NCI-H2029 (cell line): ENCODE results near the gene HOTAIR.

Source experiments
- DNase-seq: peaks from one replicate; lab custom pipeline; 2025; lab: John Stamatoyannopoulos, UW

HOTAIR gene

DNA sequence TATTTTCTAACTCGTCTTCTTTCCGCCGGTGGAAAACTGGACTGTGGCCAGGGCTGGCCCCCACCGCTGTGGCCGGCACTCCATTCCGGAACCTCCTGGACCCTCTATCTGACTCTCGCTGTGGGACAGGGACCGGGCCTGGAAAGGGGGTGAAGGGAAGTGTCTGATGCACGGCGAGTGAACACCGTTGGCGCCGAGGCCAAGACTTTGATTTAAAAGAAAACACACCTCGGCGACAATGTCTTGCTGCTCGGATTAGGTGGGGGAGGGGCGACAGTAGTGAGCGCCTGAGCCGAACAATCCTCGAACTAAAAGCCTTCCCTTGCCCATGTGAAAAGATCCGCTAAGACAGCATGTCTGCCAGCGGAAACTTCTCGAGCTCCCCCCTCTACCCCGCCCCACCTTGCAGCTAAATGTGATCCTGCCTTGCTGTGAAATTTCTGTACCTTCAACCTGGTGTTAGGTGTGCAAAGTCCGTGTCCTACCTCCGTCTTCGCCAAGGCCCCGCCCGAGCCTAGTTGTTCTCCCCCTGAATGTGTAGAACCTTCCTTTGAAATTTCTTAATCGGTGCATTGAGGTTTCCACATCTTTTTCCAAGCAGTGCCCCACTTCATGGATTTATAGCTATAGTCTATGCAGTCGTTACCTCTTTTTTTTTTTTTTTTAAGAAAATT is 862 bp upstream of the HOTAIR start:
- no peak for DNase-seq

DNA sequence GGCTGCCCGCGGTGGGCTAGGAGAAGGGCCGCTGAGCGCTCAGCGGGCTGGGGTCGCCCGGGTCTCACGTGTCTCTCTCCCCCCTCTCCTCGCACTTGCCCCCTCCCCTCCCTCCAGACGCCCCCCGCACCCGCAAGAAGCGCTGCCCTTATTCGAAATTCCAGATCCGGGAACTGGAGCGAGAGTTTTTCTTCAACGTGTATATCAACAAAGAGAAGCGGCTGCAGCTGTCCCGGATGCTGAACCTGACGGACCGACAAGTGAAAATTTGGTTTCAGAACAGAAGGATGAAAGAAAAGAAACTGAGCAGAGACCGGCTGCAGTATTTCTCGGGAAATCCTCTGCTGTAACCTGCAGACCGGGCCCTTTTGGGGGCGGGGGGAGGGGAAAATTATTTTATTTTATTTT is 314 bp upstream of the HOTAIR start:
- no peak for DNase-seq

DNA sequence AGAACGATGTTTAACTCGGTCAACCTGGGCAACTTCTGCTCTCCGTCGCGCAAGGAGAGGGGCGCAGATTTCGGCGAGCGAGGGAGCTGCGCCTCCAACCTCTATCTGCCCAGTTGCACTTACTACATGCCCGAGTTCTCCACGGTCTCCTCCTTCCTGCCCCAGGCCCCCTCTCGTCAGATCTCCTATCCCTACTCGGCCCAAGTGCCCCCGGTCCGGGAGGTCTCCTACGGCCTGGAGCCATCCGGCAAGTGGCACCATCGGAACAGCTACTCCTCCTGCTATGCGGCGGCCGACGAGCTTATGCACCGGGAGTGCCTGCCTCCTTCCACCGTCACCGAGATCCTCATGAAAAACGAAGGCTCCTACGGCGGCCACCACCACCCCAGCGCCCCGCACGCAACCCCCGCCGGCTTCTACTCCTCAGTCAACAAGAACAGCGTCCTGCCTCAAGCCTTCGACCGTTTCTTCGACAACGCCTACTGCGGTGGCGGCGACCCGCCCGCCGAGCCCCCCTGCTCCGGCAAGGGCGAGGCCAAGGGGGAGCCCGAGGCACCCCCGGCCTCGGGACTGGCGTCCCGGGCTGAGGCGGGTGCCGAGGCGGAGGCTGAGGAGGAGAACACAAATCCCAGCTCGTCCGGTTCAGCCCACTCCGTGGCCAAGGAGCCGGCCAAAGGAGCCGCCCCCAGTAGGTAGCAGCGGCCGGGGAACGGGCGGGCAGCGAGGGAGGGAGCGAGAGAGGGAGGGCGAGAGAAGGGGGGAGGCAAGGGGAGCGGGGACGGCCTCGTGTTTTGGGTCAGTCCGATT is 1.3 kb downstream of the HOTAIR start:
- no peak for DNase-seq

DNA sequence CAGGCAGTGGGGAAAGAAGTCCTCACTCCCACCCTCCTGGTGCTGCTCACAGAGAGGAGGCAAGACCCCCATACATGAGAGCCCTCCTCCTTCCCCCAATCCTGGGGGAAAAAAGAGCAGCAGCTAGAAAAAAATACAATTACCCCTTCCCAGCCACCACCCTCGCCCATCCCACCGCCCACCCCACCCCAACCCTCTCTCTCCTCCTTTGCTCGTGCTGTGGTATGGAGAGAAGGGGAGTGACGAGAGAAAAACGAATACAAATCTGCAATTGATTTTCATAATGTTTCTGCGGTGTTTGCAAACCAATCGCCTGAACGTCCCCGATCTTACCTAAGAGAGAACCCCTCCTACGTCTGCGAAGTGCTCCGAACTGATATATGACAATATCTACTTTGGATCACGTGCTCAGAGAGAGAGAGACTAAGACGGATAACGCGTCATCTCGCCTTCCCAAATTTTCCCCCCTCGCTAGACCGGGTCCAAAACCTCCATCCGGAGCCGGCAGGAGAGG is 2.0 kb downstream of the HOTAIR start, which contains the start of gene HOXC11:
Gene HOXC11 (plus strand): TSS at position 405 of the 514 bp plus-strand sequence. CDS start 116 bp downstream, outside the sequence.
- DNase-seq, result no peak

DNA sequence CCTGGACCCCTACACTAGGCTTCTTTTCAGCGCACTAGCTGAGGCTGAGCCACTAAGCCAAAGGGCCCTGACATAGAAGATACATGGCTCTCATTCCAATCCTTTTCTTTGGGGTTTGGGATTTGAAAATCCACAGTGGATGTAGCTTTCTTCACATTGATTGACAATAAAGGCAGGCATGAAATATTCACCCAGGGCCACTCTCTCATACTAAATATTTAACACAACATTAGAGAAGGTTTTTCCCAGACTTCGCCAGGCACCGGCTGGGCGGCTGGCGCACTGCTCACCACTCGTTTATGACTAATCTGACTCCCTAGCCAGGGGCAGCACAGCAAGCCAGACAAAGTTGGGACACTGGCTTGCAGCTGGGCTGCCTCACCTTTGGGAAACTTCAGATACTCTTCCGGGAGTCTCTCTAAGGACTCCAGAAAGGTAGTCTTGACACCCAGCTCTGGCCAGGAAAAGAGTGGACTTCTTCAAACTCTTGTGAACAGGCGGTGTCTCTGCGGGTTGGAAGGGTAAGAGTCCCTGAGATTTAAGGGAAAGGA is 2.5 kb downstream of the HOTAIR start:
- no peak for DNase-seq

DNA sequence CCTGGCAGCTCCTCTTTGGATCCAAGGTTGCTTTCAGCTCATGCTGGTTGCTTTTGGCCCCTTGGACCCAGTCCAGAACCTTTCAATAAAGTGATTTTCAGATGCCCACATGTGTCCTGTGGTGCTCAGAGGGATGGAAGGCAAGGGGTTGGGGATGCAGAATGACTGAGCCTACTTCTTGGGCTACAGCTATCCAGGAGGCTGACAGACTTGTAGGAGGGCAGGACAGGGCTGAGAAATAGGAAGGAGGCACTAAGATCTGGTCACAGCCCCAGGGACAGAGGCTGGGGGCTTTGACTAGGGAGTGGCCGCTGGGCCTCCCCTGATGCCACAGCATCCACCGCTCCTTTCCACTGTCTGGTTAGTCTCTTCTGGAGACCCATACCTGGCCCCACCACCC is 3.1 kb downstream of the HOTAIR start:
- no peak for DNase-seq

DNA sequence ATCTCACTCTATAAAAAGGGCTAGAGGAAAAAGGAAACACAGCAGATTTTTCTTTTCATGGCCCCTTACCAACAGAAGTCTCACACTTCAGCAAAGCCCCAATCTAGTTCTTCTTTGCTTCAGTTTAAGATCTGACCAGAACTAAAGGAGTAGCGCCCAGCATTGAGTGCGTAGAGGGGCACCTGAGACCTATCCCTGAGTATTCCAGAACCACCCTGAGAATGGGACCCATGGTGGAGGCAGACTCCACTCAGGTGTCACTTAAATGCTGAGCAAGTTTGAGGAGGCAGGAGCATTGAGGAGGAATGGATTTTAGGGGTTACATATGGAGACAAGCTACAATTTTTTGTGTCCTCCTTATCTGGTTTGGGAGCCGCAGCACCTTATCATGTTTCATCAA is 3.6 kb downstream of the HOTAIR start:
- DNase-seq, result no peak

DNA sequence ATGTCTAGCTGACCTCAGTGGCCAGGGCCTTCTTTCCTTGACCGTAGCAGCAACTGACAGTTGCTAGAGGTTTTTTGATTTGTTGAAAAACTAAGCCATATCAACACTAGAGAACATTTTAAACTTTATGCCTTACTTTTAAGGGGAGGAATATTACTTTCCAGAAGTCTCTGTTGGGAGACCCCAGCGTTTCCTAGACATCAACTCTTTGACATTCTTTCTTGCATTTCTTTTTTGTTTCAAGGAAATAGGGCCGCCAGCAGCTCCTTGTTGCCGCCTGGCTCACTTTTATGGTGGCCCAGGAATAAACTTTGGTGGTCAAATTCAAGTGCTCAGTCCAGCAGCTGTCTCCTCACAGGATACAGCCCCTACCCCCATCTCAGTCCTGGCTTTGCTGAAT is 4.3 kb downstream of the HOTAIR start:
- no peak for DNase-seq

DNA sequence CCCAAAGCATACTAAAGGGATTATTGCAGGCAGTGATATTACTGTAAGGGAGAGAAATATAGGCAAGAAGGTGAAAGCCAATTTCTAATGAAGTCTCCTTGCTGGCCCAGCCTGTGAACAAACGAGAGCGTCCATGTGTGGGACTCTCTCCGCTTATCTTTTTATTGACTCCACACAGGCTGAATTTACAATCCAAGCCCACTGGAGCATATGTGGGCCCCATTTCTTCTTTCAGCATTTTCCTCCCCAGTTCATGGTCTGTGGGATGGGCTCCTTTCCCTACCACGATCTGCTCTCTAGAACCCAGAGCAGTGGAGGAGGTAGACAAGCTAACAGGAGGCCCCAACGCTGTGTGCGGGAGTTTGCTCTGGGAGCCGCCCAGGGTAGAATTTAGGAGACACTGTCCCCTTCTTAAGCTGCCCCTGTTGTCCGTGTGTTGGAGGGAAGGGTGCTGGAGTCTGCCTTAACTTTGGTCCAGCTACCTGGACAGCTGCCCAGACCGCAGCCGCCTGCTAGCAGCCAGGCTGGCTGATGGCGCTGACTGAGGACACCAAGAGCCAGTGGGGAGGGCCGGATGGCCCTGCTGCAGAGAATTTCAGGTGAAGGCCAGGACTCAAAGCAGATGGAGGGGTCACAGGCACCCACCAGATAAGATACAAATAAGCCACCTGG is 5.0 kb downstream of the HOTAIR start:
- DNase-seq, result no peak

DNA sequence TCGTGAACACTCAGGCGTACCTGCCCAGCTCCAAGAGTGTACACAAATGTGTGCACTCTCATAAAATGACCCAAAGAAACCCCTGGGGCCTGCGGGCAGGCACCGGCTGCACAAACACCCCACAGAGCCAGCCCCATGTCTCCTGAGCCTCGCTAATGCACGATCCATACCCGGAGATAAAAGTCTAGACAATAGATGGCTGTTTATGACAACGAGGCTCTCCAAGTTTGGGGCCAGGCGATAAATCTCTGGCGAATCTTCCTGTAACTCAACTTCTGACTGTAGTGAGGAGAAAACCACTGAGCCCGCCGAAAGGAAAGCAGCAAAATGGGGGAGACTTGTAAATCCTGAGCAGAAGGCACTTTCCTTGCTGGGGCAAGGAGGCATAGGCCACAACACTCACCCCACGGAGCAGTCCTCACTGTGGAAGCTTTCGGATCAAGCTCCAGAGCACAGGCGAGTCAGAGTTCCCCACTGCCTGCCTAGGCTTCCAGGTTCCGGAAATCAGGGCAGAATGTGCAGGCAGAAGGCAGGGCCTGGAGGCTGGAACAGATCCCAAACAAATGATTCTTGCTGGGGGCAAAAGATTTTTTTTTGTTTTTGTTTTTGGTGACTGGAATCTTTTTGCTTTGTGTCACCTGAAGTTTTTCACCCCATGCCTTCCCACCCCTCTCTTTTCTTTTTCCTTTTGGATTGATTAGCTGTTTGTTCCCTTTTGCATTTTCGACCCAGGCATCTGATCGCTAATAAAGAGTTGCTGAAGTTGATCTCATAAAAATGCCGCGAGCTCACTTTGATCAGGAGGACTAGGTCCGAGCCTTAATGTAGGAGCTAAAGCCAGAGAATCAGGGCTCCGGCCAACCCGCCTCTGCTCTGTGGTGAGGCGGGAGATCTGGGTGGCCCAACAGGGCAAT is 6.3 kb downstream of the HOTAIR start:
- DNase-seq, result no peak

DNA sequence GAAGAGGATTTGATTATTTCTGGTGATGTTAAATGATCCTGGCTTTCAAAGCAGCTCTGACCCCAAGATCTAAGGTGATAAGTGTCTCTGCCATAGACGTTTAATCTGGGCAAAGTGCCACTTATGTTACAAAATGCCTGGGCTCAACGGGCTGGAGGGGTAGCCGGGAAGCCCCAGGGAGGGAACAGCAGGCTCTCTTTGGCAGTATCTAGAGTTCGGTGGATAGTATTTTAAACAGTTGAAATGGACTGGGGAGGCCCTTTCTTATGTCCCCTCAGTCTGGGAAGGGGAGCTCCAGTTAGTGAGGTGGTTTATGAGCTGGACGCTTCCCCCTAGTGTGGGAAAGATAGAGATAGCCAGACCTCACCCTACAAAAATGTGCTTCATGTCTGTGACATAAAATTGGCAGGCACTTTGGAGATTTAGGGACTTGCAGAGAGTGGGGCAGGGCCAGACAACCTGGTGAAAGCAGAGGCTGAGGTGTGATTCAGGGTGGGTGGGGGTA is 7.3 kb downstream of the HOTAIR start:
- no peak for DNase-seq

DNA sequence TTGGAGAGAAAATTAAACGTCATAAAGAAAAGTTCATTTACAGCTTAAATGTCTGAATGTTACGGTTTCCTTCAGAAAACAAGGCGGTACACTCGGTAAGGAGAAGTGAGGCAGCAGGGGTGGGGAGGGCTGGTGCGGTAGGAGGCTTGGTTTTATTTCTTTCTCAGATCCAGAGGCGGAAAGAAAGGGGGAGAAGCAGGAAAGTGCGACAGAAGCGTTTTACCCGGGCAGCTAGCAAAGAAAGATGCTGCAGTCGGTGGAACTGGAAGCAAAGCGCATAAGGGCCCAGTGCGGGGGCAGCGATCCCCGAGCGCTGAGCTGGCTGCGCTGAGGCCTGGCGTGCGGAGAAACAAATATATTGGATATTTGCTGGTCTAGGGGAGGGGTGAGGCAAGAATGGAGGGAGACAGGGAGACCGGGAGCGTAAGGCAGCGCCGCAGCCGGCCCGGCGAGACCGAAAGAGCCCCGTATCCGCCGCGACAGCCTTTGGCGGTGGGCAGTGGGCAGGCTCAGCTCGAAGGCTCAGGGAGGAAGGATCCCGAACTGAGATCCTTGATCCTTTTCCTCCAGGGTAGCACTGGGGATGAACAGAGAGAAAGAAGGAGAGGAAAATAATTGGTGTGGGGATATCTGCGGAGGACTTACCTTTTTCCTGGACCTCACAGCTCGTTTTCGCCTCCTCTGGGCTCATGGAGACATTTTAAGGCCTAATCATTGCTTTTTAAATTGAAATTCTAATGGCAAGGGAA is 8.2 kb downstream of the HOTAIR start:
- DNase-seq, result no peak

DNA sequence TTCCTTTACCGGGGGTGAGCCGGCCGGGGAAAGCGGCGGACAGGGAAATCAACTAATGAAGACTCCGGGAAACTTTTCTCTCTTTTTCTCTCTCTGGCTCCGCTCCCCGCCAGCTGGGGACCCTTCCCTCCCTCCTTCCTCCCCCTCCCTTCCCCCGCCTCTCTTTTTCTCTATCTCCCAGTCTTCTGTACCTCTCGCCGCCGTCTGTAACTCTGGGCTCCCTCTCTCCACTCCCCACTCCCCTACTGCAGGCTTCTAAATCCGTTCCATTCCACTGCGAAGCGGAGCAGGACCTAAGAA is 8.7 kb downstream of the HOTAIR start:
- DNase-seq, result no peak

DNA sequence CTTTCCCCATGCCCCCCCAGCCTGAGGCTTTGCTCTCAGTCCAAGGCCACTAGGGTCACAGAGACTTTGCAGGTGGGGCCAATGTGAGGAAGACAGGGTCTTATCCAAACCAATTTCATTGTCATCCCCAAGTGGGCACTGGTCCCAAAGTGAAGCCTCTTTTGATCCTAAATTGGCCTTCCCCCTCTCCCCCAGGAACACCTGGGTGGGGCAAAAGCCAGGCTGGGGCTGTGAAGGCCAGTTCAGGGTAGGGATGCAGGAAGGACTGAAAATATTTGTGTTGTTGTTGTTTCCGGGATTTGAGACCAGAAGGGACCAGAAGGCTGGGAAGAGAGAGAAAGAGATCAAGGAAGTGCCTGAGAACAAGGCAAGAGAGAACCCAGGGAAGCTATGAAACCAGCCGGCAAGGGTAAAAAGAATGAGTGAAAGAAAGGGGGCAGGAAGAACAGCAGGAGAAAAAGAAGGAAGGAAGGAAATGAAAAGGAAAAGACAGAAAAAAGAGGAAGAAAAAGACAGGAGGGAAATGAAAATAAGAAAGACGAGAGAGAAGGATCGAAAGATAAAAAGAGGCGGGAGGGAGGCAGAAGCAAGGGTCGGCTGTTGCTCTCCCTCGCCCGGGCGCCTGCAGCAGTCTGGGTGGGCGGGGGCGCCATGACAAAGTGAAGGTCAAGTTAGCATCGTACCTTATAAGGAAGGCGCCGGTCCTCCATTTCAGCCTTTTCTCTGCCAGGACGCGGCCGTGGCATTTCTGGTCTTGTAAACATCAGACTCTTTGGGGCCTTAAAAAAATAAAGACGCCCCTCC is 9.3 kb downstream of the HOTAIR start:
- DNase-seq, result no peak

DNA sequence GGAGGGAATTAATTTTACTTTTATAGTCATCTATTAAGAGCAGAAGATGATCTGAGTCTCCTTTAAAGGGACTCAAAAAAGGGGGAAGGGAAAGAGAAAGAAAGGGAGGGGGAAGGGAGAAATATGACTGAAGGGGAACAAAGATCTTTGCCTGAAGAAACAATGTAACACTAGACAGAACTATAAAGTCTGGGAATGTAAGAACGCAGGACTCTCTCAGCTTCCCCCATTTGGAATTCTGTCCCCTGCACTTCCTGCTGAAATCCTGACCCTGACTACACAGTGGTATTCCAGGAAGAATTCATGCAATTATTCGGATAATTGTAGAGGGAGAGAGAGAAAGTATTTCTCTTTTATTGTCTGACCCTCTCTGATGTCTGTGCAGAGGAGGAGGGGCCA is 10.4 kb downstream of the HOTAIR start:
- DNase-seq, result no peak

DNA sequence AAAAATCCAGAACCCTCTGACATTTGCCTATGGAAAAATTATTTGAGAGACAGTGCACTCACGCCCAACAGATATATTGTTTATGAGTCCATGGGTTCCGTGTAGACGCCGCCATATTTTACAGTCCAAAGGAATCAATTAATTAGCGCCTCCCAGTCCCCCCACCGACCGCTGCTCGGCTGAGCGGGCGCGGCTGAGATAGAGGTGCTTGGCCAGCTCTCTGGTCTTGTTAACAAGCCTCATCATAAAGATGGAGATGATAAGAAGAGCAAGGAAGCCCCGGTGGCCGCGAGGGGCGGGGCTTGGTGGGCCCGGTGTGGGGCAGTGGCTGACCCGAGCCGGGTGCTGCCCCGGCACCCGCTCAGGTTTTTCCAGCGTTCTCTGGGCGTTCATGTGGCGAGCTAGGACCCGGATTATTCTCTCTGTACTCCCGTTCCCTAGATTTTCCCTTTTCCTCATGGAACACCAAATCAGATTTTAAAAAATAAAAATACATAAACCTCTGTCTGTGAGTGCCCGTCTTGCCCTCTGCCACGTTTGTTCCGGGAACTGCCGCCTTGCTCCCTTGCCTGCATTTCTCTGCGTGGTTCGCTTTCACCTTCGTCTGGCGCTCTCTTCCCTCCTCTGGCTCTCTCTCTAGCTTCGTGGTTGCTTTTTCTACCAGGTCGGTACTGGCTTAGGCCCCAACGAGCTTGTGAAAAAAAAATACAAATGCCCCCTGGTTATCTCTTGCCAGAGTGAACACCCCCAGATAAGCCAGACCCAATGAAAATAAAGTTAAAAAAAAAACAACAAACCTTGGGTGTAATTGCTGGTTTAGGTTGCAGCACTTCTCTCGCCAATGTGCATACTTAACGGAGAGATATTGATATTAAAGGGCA is 11.1 kb downstream of the HOTAIR start:
- DNase-seq, result no peak

DNA sequence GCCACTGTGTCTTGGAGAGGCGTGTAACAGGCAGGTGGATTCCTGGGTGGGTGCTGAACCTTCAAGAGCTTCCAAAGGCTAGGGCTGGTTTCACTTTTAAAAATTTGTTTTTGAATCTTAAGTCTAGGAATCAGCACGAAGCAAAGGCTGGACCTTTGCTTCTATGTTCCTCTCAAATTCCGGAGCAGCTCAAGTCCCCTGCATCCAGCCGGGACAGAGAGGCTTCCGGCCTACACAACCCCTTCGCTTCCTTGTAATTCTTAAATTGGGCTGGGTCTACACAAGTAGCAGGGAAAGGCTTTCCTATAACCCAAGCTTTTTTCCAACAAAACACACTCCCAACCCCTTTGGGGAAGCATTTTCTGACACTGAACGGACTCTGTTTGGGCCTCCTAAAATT is 11.7 kb downstream of the HOTAIR start:
- no peak for DNase-seq

DNA sequence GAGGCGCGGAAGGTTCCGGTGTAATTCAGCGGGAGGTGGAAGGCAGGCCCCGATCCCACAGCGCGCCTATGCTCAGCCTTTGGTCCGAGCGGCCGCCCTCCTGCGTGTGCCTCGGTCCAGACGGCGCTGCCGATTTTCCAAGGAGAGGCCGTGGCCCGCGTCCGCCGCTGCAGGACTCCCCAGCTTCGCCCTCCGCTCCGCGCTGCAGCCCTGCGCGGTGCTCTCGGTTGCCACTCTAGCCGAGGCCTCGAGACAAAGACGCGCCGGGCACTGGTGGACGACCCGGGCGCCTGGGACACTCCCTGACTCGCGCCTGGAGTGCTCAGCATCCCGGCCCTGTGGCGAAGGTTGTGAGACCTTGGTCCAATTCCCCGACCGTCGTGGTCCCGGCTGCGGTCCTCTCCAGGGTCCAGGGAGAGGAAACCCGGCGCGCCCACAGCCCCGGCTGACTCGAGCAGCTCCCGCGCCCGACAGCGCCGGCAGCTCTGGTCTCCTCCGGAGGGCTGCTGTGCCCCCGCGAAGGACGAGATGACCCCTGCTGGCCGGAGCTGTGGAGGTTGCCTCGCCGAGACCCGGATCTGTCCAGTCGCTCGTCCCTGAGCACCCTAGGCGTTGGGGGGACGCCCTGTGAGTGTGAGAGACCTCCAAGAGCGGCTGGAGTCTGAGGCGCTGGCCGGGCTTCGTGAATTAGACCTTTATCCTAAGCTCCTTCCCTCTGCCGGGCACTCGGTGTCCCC is 13.6 kb downstream of the HOTAIR start:
- no peak for DNase-seq
